Measurements from ENCODE around the gene GABBR2. TPM values are rescaled to one million over a fixed set of nuclear protein-coding genes. Genes with fewer than 3 reads are reported as not detected.

The GABBR2 gene
- total RNA-seq: 0.11 and 0.12 TPM in 2 replicates

GRCh38 chr9:98708933-98709911 lies at the start of gene GABBR2:
GABBR2 (minus strand) TSS chr9:98708935; CDS start chr9:98708737, 198 bp downstream.

GRCh38 chr9:98255578-98256296 lies 453.0 kb downstream of the GABBR2 start, which contains the start of gene TBC1D2:
TBC1D2 (minus strand) TSS chr9:98255649; CDS start chr9:98255541, 108 bp downstream.

Other genes starting within 250 kb of the GABBR2 start
- gene ANKS6, start 87.6 kb upstream of the GABBR2 start, total RNA-seq: 24.1 and 25.6 TPM in 2 replicates
- gene GALNT12, start 98.7 kb upstream of the GABBR2 start, total RNA-seq: 69.5 and 98.7 TPM in 2 replicates
- 23.9 and 104 TPM in 2 replicates for gene COL15A1, start 235.0 kb upstream of the GABBR2 start, total RNA-seq